ENCODE data around the gene CCDC82. TPM values are rescaled to one million over a fixed set of nuclear protein-coding genes. Genes with fewer than 3 reads are reported as not detected.

Gene CCDC82
- total and polyA plus RNA-seq, 2 donors (not counting 1 experiment from before 2014, with no cell fraction given): 12.9 to 34.1 TPM

GRCh38 chr11:96315476-96315875 is 74.2 kb downstream of the CCDC82 start:
- Histone ChIP-seq H3K9me3 (ENCODE audit: control extremely low read depth in 1 of 3, control insufficient read depth in 2 of 3, insufficient read depth in 1 of 3, low read length in 2 of 3) (no peaks in the 10 kb centered on the region), H3K79me2 (ENCODE audit: control insufficient read depth, insufficient read depth, low read length) (peaks cover 57% of the 10 kb centered on the region), H3K4me3 (ENCODE audit: control extremely low read depth in 1 of 5, extremely low read depth in 1 of 5, insufficient read depth in 1 of 5, low read depth in 2 of 5, low read length in 4 of 5) (no peak overlapping the region), H3K9ac (ENCODE audit: low read length) (no peak overlapping the region), H2AFZ (ENCODE audit: insufficient read depth, low read depth, low read length, poor library complexity, severe bottlenecking) (no peak overlapping the region), H4K20me1 (ENCODE audit: control insufficient read depth, insufficient read depth, low read length, poor library complexity, severe bottlenecking) (peaks cover 10% of the 10 kb centered on the region), H3K4me2 (replicated peaks; ENCODE audit: low read depth, low read length, poor library complexity, severe bottlenecking) (no peak overlapping the region), H3K27ac (ENCODE audit: low read length in 2 of 2) (no peak overlapping the region), H3K27me3 (replicated peaks in 1 of 4; ENCODE audit: control extremely low read depth in 1 of 4, control insufficient read depth in 3 of 4, insufficient read depth in 4 of 4, low read length in 3 of 4) (no peaks in the 10 kb centered on the region), H3K36me3 (replicated peaks in 1 of 2; ENCODE audit: control extremely low read depth in 1 of 2, control insufficient read depth in 1 of 2, extremely low read depth in 1 of 2, insufficient read depth in 2 of 2, low read length in 1 of 2) (peaks cover 0 to 7% of the 10 kb centered on the region in 2 experiments), H3K4me1 (ENCODE audit: control insufficient read depth in 2 of 2, insufficient read depth in 2 of 2, low read length in 2 of 2) (peaks cover 11 to 12% of the 10 kb centered on the region in 2 donors)
- H3K4me1 Mint-ChIP-seq: peaks cover 43% of the 10 kb centered on the region
- no peak for TF ChIP-seq EZH2 (IDR thresholded peaks at IDR 0.05; ENCODE audit: borderline replicate concordance, insufficient read depth, low read depth, low read length, poor library complexity, severe bottlenecking)
- H3K27me3 Mint-ChIP-seq: no peaks in the 10 kb centered on the region
- DNase-seq (no peak), ATAC-seq (ENCODE audit: low read depth) (no peak)
- no peak overlapping the region for H3K27ac Mint-ChIP-seq
- H3K9me3 Mint-ChIP-seq (ENCODE audit: insufficient read depth): no peaks in the 10 kb centered on the region
- WGBS (ENCODE audit: insufficient coverage): 63% methylated on average over 1 of the region's 1 CpG
- POLR2A ChIA-PET: no interaction called here
- intact Hi-C loops (cut with micrococcal nuclease): no loop called here
- H3K4me3 Mint-ChIP-seq: no peak overlapping the region
- CTCF ChIA-PET: interaction anchor here (0.6 kb wide), 1 partner anchor 214 kb away, joined by 3 read pairs; no protein-coding TSS in a partner anchor

- intact Hi-C loops (cut with micrococcal nuclease): no loop called here
- Histone ChIP-seq H3K27me3 (replicated peaks in 1 of 4; ENCODE audit: control extremely low read depth in 1 of 4, control insufficient read depth in 3 of 4, insufficient read depth in 4 of 4, low read length in 3 of 4) (no peaks in the 10 kb centered on the region), H3K4me2 (replicated peaks; ENCODE audit: low read depth, low read length, poor library complexity, severe bottlenecking) (peak overlapping the region; percentile 13), H3K9ac (ENCODE audit: low read length) (peak overlapping the region; percentile 6), H2AFZ (ENCODE audit: insufficient read depth, low read depth, low read length, poor library complexity, severe bottlenecking) (no peak overlapping the region), H3K27ac (ENCODE audit: low read length in 2 of 2) (peak overlapping the region in 1 of 2 donors; percentile 13), H3K36me3 (replicated peaks in 1 of 2; ENCODE audit: control extremely low read depth in 1 of 2, control insufficient read depth in 1 of 2, extremely low read depth in 1 of 2, insufficient read depth in 2 of 2, low read length in 1 of 2) (peaks cover 2 to 7% of the 10 kb centered on the region in 2 experiments), H3K79me2 (ENCODE audit: control insufficient read depth, insufficient read depth, low read length) (peaks cover 54% of the 10 kb centered on the region), H3K9me3 (ENCODE audit: control extremely low read depth in 1 of 3, control insufficient read depth in 2 of 3, insufficient read depth in 1 of 3, low read length in 2 of 3) (no peaks in the 10 kb centered on the region), H4K20me1 (ENCODE audit: control insufficient read depth, insufficient read depth, low read length, poor library complexity, severe bottlenecking) (peaks cover 8% of the 10 kb centered on the region), H3K4me1 (ENCODE audit: control insufficient read depth in 2 of 2, insufficient read depth in 2 of 2, low read length in 2 of 2) (peaks cover 11 to 12% of the 10 kb centered on the region in 2 donors), H3K4me3 (ENCODE audit: control extremely low read depth in 1 of 5, extremely low read depth in 1 of 5, insufficient read depth in 1 of 5, low read depth in 2 of 5, low read length in 4 of 5) (no peak overlapping the region)
- ChIA-PET POLR2A (interaction anchor here (1.1 kb wide), 1 partner anchor 72 kb away, joined by 3 read pairs; no protein-coding TSS in a partner anchor), CTCF (interaction anchor here (0.6 to 1.7 kb wide), 3 partner anchors 23 to 213 kb away, joined by 3 to 5 read pairs (median 3); no protein-coding TSS in a partner anchor)
- DNase-seq (no peak), ATAC-seq (ENCODE audit: low read depth) (no peak)
- peak overlapping the region; percentile 74 for H3K27ac Mint-ChIP-seq
- H3K4me3 Mint-ChIP-seq: no peak overlapping the region
- H3K4me1 Mint-ChIP-seq: peaks cover 43% of the 10 kb centered on the region
- 50% methylated on average over 2 of the region's 4 CpGs for WGBS (ENCODE audit: insufficient coverage)
- no peaks in the 10 kb centered on the region for H3K27me3 Mint-ChIP-seq
- TF ChIP-seq CTCF (IDR thresholded peaks at IDR 0.05): no peak
- no peaks in the 10 kb centered on the region for H3K9me3 Mint-ChIP-seq (ENCODE audit: insufficient read depth)
These were observed 75.2 kb downstream of the CCDC82 start for GRCh38 chr11:96314326-96315020.

Data from B cell (primary cell).